K562 (cell line): ENCODE measurements around the gene CGNL1. TPM values are rescaled to one million over a fixed set of nuclear protein-coding genes. Genes with fewer than 3 reads are reported as not detected.

Experiments used
- ATAC-seq: fragments of 200-7000 bp; cut with Tn5 transposase; 3 replicates; pipeline ENCODE4 v1.9.1; 2020; ENCODE audit warnings: moderate library complexity
- BruUV-seq: library from RNA; stranded (reverse); fragments of 400-500 nt; replicated peaks from 2 replicates; lab custom pipeline; 2021; lab: Mats Ljungman, UMichigan
- CTCF ChIA-PET: fragments of 300-600 bp; formaldehyde crosslinking; extraction: SDS; loops from one replicate; lab custom pipeline; 2021; ENCODE audit warnings: low intra/inter-chr PET ratio; lab: Yijun Ruan, JAX
- POLR2A ChIA-PET: fragments of 300-600, 350-650 bp; sonication (Branson Sonifier 250); formaldehyde crosslinking; extraction: SDS; loops from one replicate; lab custom pipeline; 2021; ENCODE audit warnings: antibody characterized with exemption, inconsistent platforms; lab: Yijun Ruan, JAX
- DNase-seq, 4 experiments: peaks; one replicate each; pipeline versions ENCODE4 v3.0.0 to v3.0.0-alpha.2; 2011 to 2018; ENCODE audit warnings: low spot score in 3 of 4, mixed read lengths in 3 of 4; ENCODE audit errors: extremely low read depth in 1 of 4
- FAIRE-seq: peaks from 2 replicates; lab custom pipeline; 2011; peaks lifted over from hg19 to GRCh38; lab: Jason Lieb, UNC
- H2AFZ ChIP-seq: 2 replicates; pipeline ENCODE4 v1.6.0; 2011; ENCODE audit warnings: low read depth, low read length, control low read depth, inconsistent platforms
- H3K27ac ChIP-seq: fragments of 200-600 bp; 3 replicates; pipeline ENCODE4 v1.8.0; 2011; ENCODE audit warnings: low read depth, mild to moderate bottlenecking, control low read depth, inconsistent platforms, low read length, moderate library complexity, mixed read lengths; ENCODE audit errors: extremely low read depth
- H3K27me3 ChIP-seq, 2 experiments: fragments of 300-600 bp in 1 of 2; 2 replicates in 1 of 2; 3 replicates in 1 of 2; pipeline versions ENCODE4 v1.6.0 to v1.8.0; 2011; ENCODE audit warnings: inconsistent platforms in 2 of 2, low read length in 2 of 2, mild to moderate bottlenecking in 1 of 2, mixed read lengths in 1 of 2, moderate library complexity in 1 of 2; ENCODE audit not compliant: control insufficient read depth in 2 of 2, insufficient read depth in 2 of 2
- H3K36me3 ChIP-seq: fragments of 300-600 bp; 3 replicates; pipeline ENCODE4 v1.8.0; 2011; ENCODE audit warnings: mild to moderate bottlenecking, low read length, inconsistent platforms; ENCODE audit not compliant: control insufficient read depth, insufficient read depth
- H3K4me1 ChIP-seq, 2 experiments: fragments of 200-600 bp in 1 of 2; replicated peaks in 1 of 2; 2 replicates in 1 of 2; 3 replicates in 1 of 2; pipeline versions ENCODE4 v1.5.1 to v1.8.0; 2011; ENCODE audit warnings: inconsistent platforms in 2 of 2, low read length in 2 of 2, mild to moderate bottlenecking in 1 of 2, mixed read lengths in 1 of 2, moderate library complexity in 1 of 2; ENCODE audit not compliant: control insufficient read depth in 2 of 2, insufficient read depth in 2 of 2
- H3K4me2 ChIP-seq: 2 replicates; pipeline ENCODE4 v1.6.1; 2011; ENCODE audit warnings: low read length, control low read depth, inconsistent platforms, mixed read lengths; ENCODE audit not compliant: insufficient read depth
- H3K4me3 ChIP-seq: fragments of 200-600 bp; sonication (generic), shearing (Covaris generic); 2 replicates; pipeline ENCODE4 v1.5.1; 2016; ENCODE audit warnings: control low read depth, inconsistent platforms
- H3K79me2 ChIP-seq: fragments of 200-600 bp; 3 replicates; pipeline ENCODE4 v1.8.0; 2011; ENCODE audit warnings: low read length, inconsistent platforms; ENCODE audit not compliant: control insufficient read depth, insufficient read depth
- H3K9ac ChIP-seq, 2 experiments: 2 replicates each; pipeline versions ENCODE4 v1.6.0 to v1.6.1; 2011; ENCODE audit warnings: low read depth in 2 of 2, low read length in 2 of 2, control low read depth in 1 of 2, inconsistent platforms in 1 of 2, mild to moderate bottlenecking in 1 of 2, mixed read lengths in 1 of 2; ENCODE audit not compliant: insufficient read depth in 1 of 2
- H3K9me1 ChIP-seq: one replicate; pipeline ENCODE4 v1.6.0; 2011; ENCODE audit warnings: inconsistent platforms, mild to moderate bottlenecking, low read length, moderate library complexity; ENCODE audit not compliant: control insufficient read depth, insufficient read depth
- H3K9me3 ChIP-seq: replicated peaks from 2 replicates; pipeline ENCODE4 v1.5.1; 2011; ENCODE audit warnings: low read depth, low read length, inconsistent platforms; ENCODE audit not compliant: control insufficient read depth, insufficient read depth
- H4K20me1 ChIP-seq: replicated peaks from 2 replicates; pipeline ENCODE4 v1.6.1; 2011; ENCODE audit warnings: low read length, inconsistent platforms, mixed read lengths; ENCODE audit not compliant: control insufficient read depth, insufficient read depth
- CTBP1 ChIP-seq: fragments of 450-650 bp; IDR thresholded peaks from 2 replicates; pipeline ENCODE4 v1.6.1; 2016; ENCODE audit warnings: borderline replicate concordance
- FOXJ2 ChIP-seq: fragments of 200-800 bp; sonication (Bioruptor generic); IDR thresholded peaks from 2 replicates; pipeline ENCODE4 v1.6.1; 2016; ENCODE audit warnings: missing genetic modification characterization, missing compliant biosample characterization
- MLLT1 ChIP-seq, 2 experiments: fragments of 450-650 bp; IDR thresholded peaks; 2 replicates each; pipeline ENCODE4 v1.6.1; 2016
- RFX7 ChIP-seq: fragments of 250-450 bp; sonication (Bioruptor Pico); IDR thresholded peaks from 2 replicates; pipeline ENCODE4 v1.5.1; 2021; ENCODE audit warnings: mild to moderate bottlenecking
- TCF7L2 ChIP-seq: fragments of 150-350 bp; IDR thresholded peaks from 2 replicates; pipeline ENCODE4 v1.6.1; 2016; ENCODE audit warnings: low read depth, mild to moderate bottlenecking, low read length, moderate library complexity
- ZNF121 ChIP-seq: sonication (generic); formaldehyde crosslinking; conservative IDR thresholded peaks from 2 replicates; pipeline ENCODE4 v1.8.0; 2022; ENCODE audit warnings: missing genetic modification reagents
- WGBS: fragments of 100-300 bp; shearing (Covaris generic); methylation state at CpG from one replicate; pipeline ENCODE4 v1.1.6; 2016; ENCODE audit warnings: low coverage, mixed read lengths; ENCODE audit not compliant: insufficient coverage; ENCODE audit errors: missing lambda C conversion rate; 5-methylcytosine and 5-hydroxymethylcytosine counted together
- in situ Hi-C: fragments of 300-500 bp; cut with MboI; formaldehyde crosslinking; loops from 4 replicates; pipeline ENCODE4 v1.15.0; 2018; ENCODE audit warnings: inconsistent platforms, mixed read lengths
- intact Hi-C: fragments of 100-400 bp; cut with micrococcal nuclease; formaldehyde crosslinking; loops from 2 replicates; pipeline ENCODE4 v1.14.2; 2022
- polyA plus RNA-seq, 8 experiments: library from polyadenylated mRNA; depleted of rRNA in 4 of 8; stranded (reverse) in 5 of 8; unstranded in 3 of 8; fragments of >200 nt; fragmentation: Nextera tagmentation in 2 of 8; fragmentation: Illumina TruSeq in 1 of 8; extraction: Ambion mirVana in 2 of 8; extraction: Trizol in 1 of 8; gene quantifications; 2 replicates each; pipeline versions ENCODE4 v1.2.1 to v1.2.3, GENCODE V29; 2011 to 2014; ENCODE audit warnings: inconsistent platforms in 1 of 8, missing spikeins in 1 of 8
- total RNA-seq, 7 experiments: library from RNA; depleted of rRNA in 6 of 7; stranded (reverse); fragments of >200 nt in 6 of 7; fragmentation: Illumina TruSeq in 2 of 7; extraction: Trizol in 2 of 7; gene quantifications; 2 replicates each; pipeline versions ENCODE4 v1.2.1 to v1.2.3, GENCODE V29; 2011 to 2021; ENCODE audit warnings: low replicate concordance in 1 of 7
- TF ChIP-seq, protein P1 (sequence below): fragments of 250-450 bp; sonication (Bioruptor Pico); IDR thresholded peaks from 2 replicates; pipeline ENCODE4 v1.8.0; 2022; ENCODE audit warnings: inconsistent platforms

The CGNL1 gene
- total and polyA plus RNA-seq, 9 of the 15 experiments (the other 6 are each of a cell fraction or from before 2014, with no cell fraction given) = 0.01 to 0.07 TPM; not detected in 7

- no TSS peak for BruUV-seq
- H3K9me1 ChIP-seq = no peaks in the 10 kb centered on the region
- no peaks in the 10 kb centered on the region for H3K79me2 ChIP-seq
- H3K4me1 ChIP-seq = peaks cover 0 to 3% of the 10 kb centered on the region in 2 experiments; a peak in 1 of 5 replicates
- POLR2A ChIA-PET = no interaction called here
- TF ChIP-seq TCF7L2 (no peak), CTBP1 (no peak), ZNF121 (CRISPR knock-in tag) (no peak), RFX7 (CRISPR knock-in tag) (no peak), FOXJ2 (tag) (no peak), MLLT1 (IDR thresholded peaks at IDR 0.05) (no peak)
- TF ChIP-seq, protein P1, sequence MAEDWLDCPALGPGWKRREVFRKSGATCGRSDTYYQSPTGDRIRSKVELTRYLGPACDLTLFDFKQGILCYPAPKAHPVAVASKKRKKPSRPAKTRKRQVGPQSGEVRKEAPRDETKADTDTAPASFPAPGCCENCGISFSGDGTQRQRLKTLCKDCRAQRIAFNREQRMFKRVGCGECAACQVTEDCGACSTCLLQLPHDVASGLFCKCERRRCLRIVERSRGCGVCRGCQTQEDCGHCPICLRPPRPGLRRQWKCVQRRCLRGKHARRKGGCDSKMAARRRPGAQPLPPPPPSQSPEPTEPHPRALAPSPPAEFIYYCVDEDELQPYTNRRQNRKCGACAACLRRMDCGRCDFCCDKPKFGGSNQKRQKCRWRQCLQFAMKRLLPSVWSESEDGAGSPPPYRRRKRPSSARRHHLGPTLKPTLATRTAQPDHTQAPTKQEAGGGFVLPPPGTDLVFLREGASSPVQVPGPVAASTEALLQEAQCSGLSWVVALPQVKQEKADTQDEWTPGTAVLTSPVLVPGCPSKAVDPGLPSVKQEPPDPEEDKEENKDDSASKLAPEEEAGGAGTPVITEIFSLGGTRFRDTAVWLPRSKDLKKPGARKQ (CRISPR knock-in tag) = no peak
- H4K20me1 ChIP-seq = 0 out of 2 replicates have a peak, but pooled peaks cover 5% of the 10 kb centered on the region
- H2AFZ ChIP-seq = no peak overlapping the region
- no peak overlapping the region for H3K9ac ChIP-seq
- H3K36me3 ChIP-seq = no peaks in the 10 kb centered on the region; the same call in 2 of the 3 replicates
- H3K27ac ChIP-seq = no peak overlapping the region
- WGBS = 6% methylated on average over 4 of the region's 4 CpGs
- no peak for DNase-seq
- no peak for ATAC-seq
- H3K9me3 ChIP-seq = no peaks in the 10 kb centered on the region
- FAIRE-seq = no peak
- in situ Hi-C loops = no loop called here
- intact Hi-C loops = no loop called here
- peaks cover 24 to 54% of the 10 kb centered on the region in 2 experiments; a peak in 4 of 5 replicates for H3K27me3 ChIP-seq
- H3K4me3 ChIP-seq = no peak overlapping the region
- H3K4me2 ChIP-seq = no peak overlapping the region
- CTCF ChIA-PET = interaction anchor here (0.7 kb wide), 1 partner anchor 35 kb away, joined by 3 read pairs; no protein-coding TSS in a partner anchor
These were observed 220.7 kb downstream of the CGNL1 start for GRCh38 chr15:57596978-57597377.
